H9 (cell line): ENCODE results near the gene OR2D2. TPM values are rescaled to one million over a fixed set of nuclear protein-coding genes. Genes with fewer than 3 reads are reported as not detected.

Source experiments
- DNase-seq: peaks from one replicate; pipeline ENCODE4 v3.0.0-alpha.2; 2017
- H2AFZ ChIP-seq: one replicate; pipeline ENCODE4 v1.6.1; 2013; ENCODE audit warnings: mild to moderate bottlenecking, low read length, control low read depth, moderate library complexity
- H2AK5ac ChIP-seq: 2 replicates; pipeline ENCODE4 v1.6.1; 2013; ENCODE audit warnings: low read length, control low read depth, mixed read lengths; ENCODE audit not compliant: insufficient read length
- H2BK120ac ChIP-seq: one replicate; pipeline ENCODE4 v1.6.1; 2013; ENCODE audit warnings: low read depth, mild to moderate bottlenecking, low read length, control low read depth, inconsistent platforms; ENCODE audit not compliant: poor library complexity, severe bottlenecking
- H2BK12ac ChIP-seq: 2 replicates; pipeline ENCODE4 v1.6.1; 2013; ENCODE audit warnings: low read length, control low read depth, mixed read lengths, low read depth; ENCODE audit not compliant: insufficient read length
- H2BK15ac ChIP-seq: 2 replicates; pipeline ENCODE4 v1.6.1; 2013; ENCODE audit warnings: low read depth, low read length, control low read depth
- H2BK20ac ChIP-seq: one replicate; pipeline ENCODE4 v1.6.1; 2013; ENCODE audit warnings: low read depth, mild to moderate bottlenecking, low read length, control low read depth, inconsistent platforms; ENCODE audit not compliant: poor library complexity, severe bottlenecking
- H2BK5ac ChIP-seq: 2 replicates; pipeline ENCODE4 v1.6.1; 2013; ENCODE audit warnings: low read length, control low read depth, mixed read lengths; ENCODE audit not compliant: insufficient read length
- H3K14ac ChIP-seq: 2 replicates; pipeline ENCODE4 v1.6.1; 2013; ENCODE audit warnings: low read length, control low read depth; ENCODE audit not compliant: insufficient read depth
- H3K18ac ChIP-seq: 2 replicates; pipeline ENCODE4 v1.6.1; 2013; ENCODE audit warnings: low read depth, mild to moderate bottlenecking, mixed read lengths, low read length, control low read depth; ENCODE audit not compliant: insufficient read length
- H3K23ac ChIP-seq: 2 replicates; pipeline ENCODE4 v1.6.1; 2013; ENCODE audit warnings: low read length, control low read depth, mixed read lengths, low read depth; ENCODE audit not compliant: insufficient read length
- H3K23me2 ChIP-seq: 2 replicates; pipeline ENCODE4 v1.6.1; 2013; ENCODE audit warnings: low read depth, mild to moderate bottlenecking, mixed read lengths, low read length, control low read depth; ENCODE audit not compliant: insufficient read length, poor library complexity, severe bottlenecking
- H3K27ac ChIP-seq: 2 replicates; pipeline ENCODE4 v1.5.1; 2013; ENCODE audit warnings: low read length, control low read depth, mixed read lengths, low read depth; ENCODE audit not compliant: insufficient read length
- H3K27me3 ChIP-seq: 2 replicates; pipeline ENCODE4 v1.6.1; 2013; ENCODE audit warnings: low read length, control low read depth, inconsistent platforms; ENCODE audit not compliant: insufficient read depth
- H3K4ac ChIP-seq: 2 replicates; pipeline ENCODE4 v1.6.1; 2013; ENCODE audit warnings: low read depth, mild to moderate bottlenecking, control low read depth, inconsistent platforms, low read length, moderate library complexity
- H3K4me1 ChIP-seq: 2 replicates; pipeline ENCODE4 v1.6.1; 2013; ENCODE audit warnings: low read length, control low read depth, inconsistent platforms; ENCODE audit not compliant: insufficient read depth
- H3K4me2 ChIP-seq: 2 replicates; pipeline ENCODE4 v1.6.1; 2013; ENCODE audit warnings: low read length, control low read depth, mixed read lengths; ENCODE audit not compliant: insufficient read length, insufficient read depth
- H3K56ac ChIP-seq: 2 replicates; pipeline ENCODE4 v1.6.1; 2013; ENCODE audit warnings: low read depth, mild to moderate bottlenecking, mixed read lengths, low read length, control low read depth; ENCODE audit not compliant: insufficient read length
- H3K79me1 ChIP-seq: 2 replicates; pipeline ENCODE4 v1.6.1; 2013; ENCODE audit warnings: low read depth, mild to moderate bottlenecking, moderate library complexity, low read length, control low read depth, inconsistent platforms; ENCODE audit not compliant: insufficient read depth, poor library complexity, severe bottlenecking
- H3K79me2 ChIP-seq: 2 replicates; pipeline ENCODE4 v1.6.1; 2013; ENCODE audit warnings: low read length, control low read depth, inconsistent platforms; ENCODE audit not compliant: insufficient read depth
- H3K9ac ChIP-seq: 2 replicates; pipeline ENCODE4 v1.6.1; 2013; ENCODE audit warnings: low read length, control low read depth, mixed read lengths; ENCODE audit not compliant: insufficient read length; ENCODE audit errors: extremely low read depth
- H3K9me3 ChIP-seq: one replicate; pipeline ENCODE4 v1.6.1; 2013; ENCODE audit warnings: low read depth, low read length, inconsistent platforms; ENCODE audit not compliant: control insufficient read depth
- H3T11ph ChIP-seq: one replicate; pipeline ENCODE4 v1.6.1; 2013; ENCODE audit warnings: mild to moderate bottlenecking, low read length, control low read depth, inconsistent platforms
- H4K20me1 ChIP-seq: one replicate; pipeline ENCODE4 v1.6.1; 2013; ENCODE audit not compliant: control insufficient read depth, insufficient read length, insufficient read depth
- H4K5ac ChIP-seq: 2 replicates; pipeline ENCODE4 v1.6.1; 2013; ENCODE audit warnings: low read depth, mild to moderate bottlenecking, mixed read lengths, low read length, control low read depth; ENCODE audit not compliant: insufficient read length
- H4K8ac ChIP-seq: replicated peaks from 2 replicates; pipeline ENCODE4 v1.6.1; 2013; ENCODE audit warnings: low read length, control low read depth, mixed read lengths, low read depth; ENCODE audit not compliant: insufficient read length
- H4K91ac ChIP-seq: 2 replicates; pipeline ENCODE4 v1.6.1; 2013; ENCODE audit warnings: low read depth, mild to moderate bottlenecking, moderate library complexity, mixed read lengths, low read length, control low read depth; ENCODE audit not compliant: insufficient read length
- H3K27ac Mint-ChIP-seq, 3 experiments: 2 replicates in 2 of 3; 3 replicates in 1 of 3; pipeline ENCODE4 v1.8.0; 2020 to 2021; ENCODE audit warnings: mixed read lengths in 3 of 3, mild to moderate bottlenecking in 1 of 3, moderate library complexity in 1 of 3
- H3K27me3 Mint-ChIP-seq: 2 replicates; pipeline ENCODE4 v1.8.0; 2021; ENCODE audit warnings: low read depth, mild to moderate bottlenecking, moderate library complexity, mixed read lengths
- H3K36me3 Mint-ChIP-seq, 3 experiments: 2 replicates in 2 of 3; 3 replicates in 1 of 3; pipeline ENCODE4 v1.8.0; 2020 to 2021; ENCODE audit warnings: low read depth in 3 of 3, mixed read lengths in 3 of 3; ENCODE audit not compliant: insufficient read depth in 1 of 3
- H3K4me1 Mint-ChIP-seq, 2 experiments: 2 replicates each; pipeline ENCODE4 v1.8.0; 2020; ENCODE audit warnings: mixed read lengths in 2 of 2
- H3K4me3 Mint-ChIP-seq, 2 experiments: 2 replicates in 1 of 2; 3 replicates in 1 of 2; pipeline ENCODE4 v1.8.0; 2020 to 2021; ENCODE audit warnings: mild to moderate bottlenecking in 2 of 2, mixed read lengths in 2 of 2, moderate library complexity in 1 of 2
- H3K9me3 Mint-ChIP-seq, 2 experiments: 2 replicates in 1 of 2; 3 replicates in 1 of 2; pipeline ENCODE4 v1.8.0; 2020; ENCODE audit warnings: mild to moderate bottlenecking in 2 of 2, mixed read lengths in 2 of 2, moderate library complexity in 1 of 2
- CTCF ChIP-seq: fragments of 200-600 bp; sonication (generic); conservative IDR thresholded peaks from 3 replicates; pipeline ENCODE4 v1.8.0; 2021; ENCODE audit warnings: antibody characterized with exemption, mild to moderate bottlenecking
- WGBS: extraction: QIAGEN DNeasy Blood & Tissue Kit; methylation state at CpG from one replicate; pipeline ENCODE4 v1.1.7; 2013; ENCODE audit warnings: missing lambda C conversion rate, low lambda C conversion rate, mixed read lengths; ENCODE audit not compliant: insufficient read length; ENCODE audit errors: extremely low coverage; 5-methylcytosine and 5-hydroxymethylcytosine counted together
- total RNA-seq: library from RNA; stranded (reverse); gene quantifications from 2 replicates; pipeline ENCODE4 v1.2.1, GENCODE V29; 2021

The OR2D2 gene
- total RNA-seq, 1 experiment from 2014 or later: 0.26 TPM

GRCh38 chr11:6932145-6932544, 39.8 kb upstream of the OR2D2 start:
- H3K4me1 ChIP-seq: no peaks in the 10 kb centered on the region
- H3T11ph ChIP-seq: no peak overlapping the region
- no peak overlapping the region for H3K56ac ChIP-seq
- no peak overlapping the region for H2BK12ac ChIP-seq
- H2BK20ac ChIP-seq: no peak overlapping the region
- no peak overlapping the region for H3K9ac ChIP-seq
- H3K79me2 ChIP-seq: peaks cover 1% of the 10 kb centered on the region; the same call in 1 of the 2 replicates
- peaks cover 4% of the 10 kb centered on the region for H3K23me2 ChIP-seq
- H3K4ac ChIP-seq: no peak overlapping the region
- H3K4me1 Mint-ChIP-seq: peaks cover 15% of the 10 kb centered on the region in 2 experiments
- H3K79me1 ChIP-seq: no peaks in the 10 kb centered on the region
- no peak overlapping the region for H2BK5ac ChIP-seq
- no peak overlapping the region for H3K27ac ChIP-seq
- H4K5ac ChIP-seq: no peak overlapping the region
- no peaks in the 10 kb centered on the region for H3K27me3 ChIP-seq
- no CpG with 5 or more reads among the region's 7 CpGs for WGBS
- no peak overlapping the region for H4K8ac ChIP-seq
- no peak overlapping the region for H3K14ac ChIP-seq
- no peak overlapping the region for H3K27ac Mint-ChIP-seq
- H3K9me3 Mint-ChIP-seq: no peaks in the 10 kb centered on the region
- no peak overlapping the region for H3K4me2 ChIP-seq
- no peak for TF ChIP-seq CTCF
- DNase-seq: no peak
- H2BK15ac ChIP-seq: no peak overlapping the region
- H3K18ac ChIP-seq: no peak overlapping the region
- no peak overlapping the region for H2AFZ ChIP-seq
- H4K91ac ChIP-seq: no peak overlapping the region
- H3K23ac ChIP-seq: no peak overlapping the region
- no peak overlapping the region for H2BK120ac ChIP-seq
- no peak overlapping the region for H3K4me3 Mint-ChIP-seq
- H3K9me3 ChIP-seq: no peaks in the 10 kb centered on the region
- no peaks in the 10 kb centered on the region for H4K20me1 ChIP-seq
- no peaks in the 10 kb centered on the region for H3K27me3 Mint-ChIP-seq
- H2AK5ac ChIP-seq: no peak overlapping the region
- H3K36me3 Mint-ChIP-seq: peaks cover 21 to 54% (median 51%) of the 10 kb centered on the region in 3 experiments; a peak in 6 of 7 replicates
